Measurements from ENCODE around the gene MMD. TPM values are rescaled to one million over a fixed set of nuclear protein-coding genes. Genes with fewer than 3 reads are reported as not detected.
"Not testable (repeated sequence)": the region's sequence is repeated elsewhere in the genome, so short reads cannot be mapped to it uniquely, and the experiment has no call there.

MMD gene
- total RNA-seq, 2 experiments from 2014 or later = 22.1 to 24.2 TPM

DNA sequence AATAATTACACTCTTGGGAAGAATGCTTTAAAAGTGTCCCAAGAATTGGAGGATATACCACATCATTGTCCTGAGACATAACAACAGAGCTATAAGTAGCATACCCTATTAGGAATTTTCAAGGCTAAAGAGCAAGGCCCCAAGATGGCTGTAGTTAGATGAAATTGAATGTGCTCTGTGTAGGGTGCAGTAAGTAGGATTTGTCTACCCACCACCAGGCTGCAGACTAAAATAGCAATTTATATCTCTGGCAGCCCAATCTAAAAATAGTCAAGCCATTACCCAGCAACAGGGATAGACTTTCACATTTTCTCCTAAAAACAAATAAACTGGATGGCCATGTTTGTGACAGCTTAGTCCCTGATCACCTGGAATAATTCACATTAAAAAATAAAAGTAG is 5.6 kb downstream of the MMD start:
- DNase-seq = no peak
- Mint-ChIP-seq H3K4me1 (ENCODE audit: low read depth) (peaks cover 44% of the 10 kb centered on the region), H3K27me3 (no peaks in the 10 kb centered on the region), H3K36me3 (peaks cover 19% of the 10 kb centered on the region), H3K9me3 (no peaks in the 10 kb centered on the region), H3K4me3 (no peak overlapping the region), H3K27ac (no peak overlapping the region)
- ChIA-PET CTCF (no interaction called here), POLR2A (no interaction called here)
- intact Hi-C loops (cut with micrococcal nuclease) = no loop called here

DNA sequence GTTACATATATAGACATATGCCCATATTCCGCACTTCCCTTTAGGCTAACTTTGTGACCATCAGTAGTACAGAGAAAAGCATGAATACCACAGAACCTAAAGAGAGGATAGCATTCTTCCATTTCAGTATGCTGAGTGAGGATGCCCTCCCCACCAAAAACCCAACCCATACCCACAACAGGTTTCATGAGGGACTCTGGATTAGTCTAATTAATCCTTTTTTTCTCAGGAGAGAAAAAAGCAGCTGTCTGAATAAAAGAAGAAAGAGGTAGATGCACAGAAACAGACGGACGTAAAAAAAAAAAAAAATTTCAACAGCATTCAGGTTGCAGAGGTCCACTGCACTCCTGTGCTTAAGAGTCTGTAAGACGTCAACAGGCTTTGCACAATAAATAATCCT is 6.7 kb downstream of the MMD start:
- Mint-ChIP-seq H3K27me3 (no peaks in the 10 kb centered on the region), H3K4me3 (no peak overlapping the region), H3K4me1 (ENCODE audit: low read depth) (peaks cover 38% of the 10 kb centered on the region), H3K36me3 (peaks cover 25% of the 10 kb centered on the region), H3K9me3 (no peaks in the 10 kb centered on the region), H3K27ac (no peak overlapping the region)
- intact Hi-C loops (cut with micrococcal nuclease) = no loop called here
- ChIA-PET CTCF (no interaction called here), POLR2A (no interaction called here)
- no peak for DNase-seq

GRCh38 chr17:55413825-55414489 is 7.7 kb downstream of the MMD start:
- Mint-ChIP-seq H3K27me3 (no peaks in the 10 kb centered on the region), H3K4me3 (no peak overlapping the region), H3K4me1 (ENCODE audit: low read depth) (peaks cover 27% of the 10 kb centered on the region), H3K9me3 (no peaks in the 10 kb centered on the region), H3K27ac (no peak overlapping the region), H3K36me3 (peaks cover 33% of the 10 kb centered on the region)
- no peak for DNase-seq
- CTCF ChIA-PET = no interaction called here
- intact Hi-C loops (cut with micrococcal nuclease) = no loop called here
- POLR2A ChIA-PET = no interaction called here

GRCh38 chr17:55411463-55411855 is 10.2 kb downstream of the MMD start:
- intact Hi-C loops (cut with micrococcal nuclease) = no loop called here
- no peaks in the 10 kb centered on the region for H3K9me3 Mint-ChIP-seq
- peaks cover 42% of the 10 kb centered on the region for H3K36me3 Mint-ChIP-seq
- no peak overlapping the region for H3K4me3 Mint-ChIP-seq
- POLR2A ChIA-PET = no interaction called here
- no peak overlapping the region for H3K27ac Mint-ChIP-seq
- H3K27me3 Mint-ChIP-seq = no peaks in the 10 kb centered on the region
- CTCF ChIA-PET = interaction anchor here (1.0 kb wide), 1 partner anchor 103 kb away, joined by 3 read pairs; no protein-coding TSS in a partner anchor
- no peak for DNase-seq
- H3K4me1 Mint-ChIP-seq (ENCODE audit: low read depth) = peaks cover 7% of the 10 kb centered on the region

- no peak overlapping the region for H3K4me3 Mint-ChIP-seq
- ChIA-PET POLR2A (no interaction called here), CTCF (interaction anchor here (1.0 kb wide), 1 partner anchor 103 kb away, joined by 3 read pairs; no protein-coding TSS in a partner anchor)
- H3K36me3 Mint-ChIP-seq = peaks cover 42% of the 10 kb centered on the region
- peaks cover 5% of the 10 kb centered on the region for H3K4me1 Mint-ChIP-seq (ENCODE audit: low read depth)
- no peaks in the 10 kb centered on the region for H3K9me3 Mint-ChIP-seq
- no peaks in the 10 kb centered on the region for H3K27me3 Mint-ChIP-seq
- no peak for DNase-seq
- intact Hi-C loops (cut with micrococcal nuclease) = no loop called here
- no peak overlapping the region for H3K27ac Mint-ChIP-seq
These were observed 10.7 kb downstream of the MMD start for GRCh38 chr17:55410722-55411462.

GRCh38 chr17:55409030-55409800 is 12.4 kb downstream of the MMD start:
- no peak overlapping the region for H3K4me3 Mint-ChIP-seq
- H3K4me1 Mint-ChIP-seq (ENCODE audit: low read depth) = no peaks in the 10 kb centered on the region
- H3K27me3 Mint-ChIP-seq = no peaks in the 10 kb centered on the region
- H3K27ac Mint-ChIP-seq = no peak overlapping the region
- H3K9me3 Mint-ChIP-seq = no peaks in the 10 kb centered on the region
- no peak for DNase-seq
- POLR2A ChIA-PET = no interaction called here
- H3K36me3 Mint-ChIP-seq = peaks cover 51% of the 10 kb centered on the region
- CTCF ChIA-PET = no interaction called here
- intact Hi-C loops (cut with micrococcal nuclease) = no loop called here

DNA sequence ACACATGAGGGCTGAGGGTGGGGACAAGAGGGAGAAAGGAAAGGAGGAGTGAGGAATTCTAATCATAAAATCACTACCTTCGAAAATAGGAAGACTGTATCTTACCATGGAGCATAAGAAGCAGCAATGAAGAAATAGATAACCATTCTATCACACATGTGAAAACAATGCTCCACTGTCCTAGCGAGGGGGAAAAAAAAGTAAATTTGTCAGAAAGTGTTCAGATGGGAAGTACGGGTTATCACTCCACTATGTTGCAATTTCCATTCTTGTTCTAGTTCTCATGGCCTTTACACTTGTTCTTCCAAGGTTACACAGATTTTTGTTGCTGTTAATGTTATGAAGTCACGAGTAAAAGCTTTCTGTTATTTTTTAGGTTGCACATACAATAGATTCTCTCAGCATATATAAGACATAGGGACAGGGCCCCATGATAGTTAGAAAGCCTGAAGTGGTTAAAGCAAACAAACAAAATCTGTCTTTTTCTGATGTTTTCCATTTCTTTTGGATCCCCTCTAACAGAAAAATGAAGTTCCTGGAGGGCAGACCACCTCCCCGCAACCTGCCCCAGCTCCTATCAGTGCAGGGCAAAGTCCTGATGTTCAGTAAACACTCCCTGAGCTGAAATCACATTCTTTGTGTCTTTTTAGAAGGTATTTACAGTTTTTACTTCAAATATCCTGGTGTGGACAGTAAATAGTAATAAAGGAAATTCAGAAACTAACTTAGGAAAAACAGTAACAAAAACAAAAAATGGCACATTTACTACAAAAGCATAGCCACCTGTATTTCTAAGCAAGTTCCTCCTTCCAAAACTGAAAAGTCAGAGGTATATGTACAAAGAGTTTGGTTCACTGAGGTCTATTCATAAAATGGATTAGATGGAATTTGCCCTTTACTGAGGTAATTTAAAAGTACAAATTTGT is 13.7 kb downstream of the MMD start:
- Mint-ChIP-seq H3K9me3 (no peaks in the 10 kb centered on the region), H3K27ac (no peak overlapping the region), H3K4me3 (no peak overlapping the region), H3K36me3 (peaks cover 46% of the 10 kb centered on the region), H3K4me1 (ENCODE audit: low read depth) (no peaks in the 10 kb centered on the region), H3K27me3 (no peaks in the 10 kb centered on the region)
- CTCF ChIA-PET = no interaction called here
- intact Hi-C loops (cut with micrococcal nuclease) = no loop called here
- POLR2A ChIA-PET = no interaction called here
- DNase-seq = no peak

GRCh38 chr17:55405600-55405999 is 16.0 kb downstream of the MMD start:
- intact Hi-C loops (cut with micrococcal nuclease) = no loop called here
- H3K9me3 Mint-ChIP-seq = no peaks in the 10 kb centered on the region
- no peak overlapping the region for H3K27ac Mint-ChIP-seq
- H3K27me3 Mint-ChIP-seq = no peaks in the 10 kb centered on the region
- H3K36me3 Mint-ChIP-seq = peaks cover 41% of the 10 kb centered on the region
- ChIA-PET POLR2A (no interaction called here), CTCF (interaction anchor here (0.9 to 1.3 kb wide), 2 partner anchors 17 to 109 kb away, joined by 3 to 4 read pairs; no protein-coding TSS in a partner anchor)
- H3K4me3 Mint-ChIP-seq = no peak overlapping the region
- no peaks in the 10 kb centered on the region for H3K4me1 Mint-ChIP-seq (ENCODE audit: low read depth)
- DNase-seq = no peak

GRCh38 chr17:55404197-55404596 is 17.4 kb downstream of the MMD start:
- peaks cover 30% of the 10 kb centered on the region for H3K36me3 Mint-ChIP-seq
- CTCF ChIA-PET; H3K4me1 Mint-ChIP-seq (ENCODE audit: low read depth); POLR2A ChIA-PET; H3K9me3 Mint-ChIP-seq; intact Hi-C loops (cut with micrococcal nuclease); H3K27me3 Mint-ChIP-seq; DNase-seq; H3K4me3 Mint-ChIP-seq; H3K27ac Mint-ChIP-seq: not testable (repeated sequence)

- intact Hi-C loops (cut with micrococcal nuclease) = no loop called here
- ChIA-PET POLR2A (no interaction called here), CTCF (no interaction called here)
- Mint-ChIP-seq H3K9me3 (no peaks in the 10 kb centered on the region), H3K4me3 (no peak overlapping the region), H3K36me3 (peaks cover 26% of the 10 kb centered on the region), H3K27me3 (no peaks in the 10 kb centered on the region), H3K27ac (no peak overlapping the region), H3K4me1 (ENCODE audit: low read depth) (no peaks in the 10 kb centered on the region)
- DNase-seq = no peak
These were observed 19.3 kb downstream of the MMD start for GRCh38 chr17:55402374-55402773.

GRCh38 chr17:55398689-55399088 is 22.9 kb downstream of the MMD start:
- Mint-ChIP-seq H3K4me3 (no peak overlapping the region), H3K9me3 (no peaks in the 10 kb centered on the region), H3K4me1 (ENCODE audit: low read depth) (no peaks in the 10 kb centered on the region), H3K36me3 (peaks cover 17% of the 10 kb centered on the region), H3K27me3 (no peaks in the 10 kb centered on the region), H3K27ac (no peak overlapping the region)
- ChIA-PET POLR2A (no interaction called here), CTCF (interaction anchor here (1.2 kb wide), 1 partner anchor 42 kb away, joined by 3 read pairs; no protein-coding TSS in a partner anchor)
- intact Hi-C loops (cut with micrococcal nuclease) = no loop called here
- no peak for DNase-seq

All from activated CD4-positive, alpha-beta memory T cell treated with anti-CD3 and anti-CD28 coated beads for 36 hours (primary cell).